Liver (tissue), 3 donors: ENCODE measurements around the gene ARRDC5.

Experiments used
- CTCF ChIP-seq: fragments of 150-350 bp; IDR thresholded peaks from 2 replicates; pipeline ENCODE4 v1.5.1; 2017; ENCODE audit warnings: improper control_type of control experiment, low read depth, low read length; ENCODE audit not compliant: missing input control
- SP1 ChIP-seq: IDR thresholded peaks from 2 replicates; pipeline ENCODE4 v1.6.1; 2018; ENCODE audit warnings: antibody characterized with exemption, mild to moderate bottlenecking
- TAF1 ChIP-seq: conservative IDR thresholded peaks from 2 replicates; pipeline ENCODE4 v1.6.1; 2016; ENCODE audit warnings: antibody characterized with exemption, mild to moderate bottlenecking
- donor health status: healthy.
- donor health status: healthy.

GRCh38 chr19:4896372-4896771 is 6.3 kb downstream of the ARRDC5 start:
- no peak for TF ChIP-seq CTCF
- no peak for TF ChIP-seq TAF1
- no peak for TF ChIP-seq SP1
